ENCODE results near the gene TEAD2.

DNA sequence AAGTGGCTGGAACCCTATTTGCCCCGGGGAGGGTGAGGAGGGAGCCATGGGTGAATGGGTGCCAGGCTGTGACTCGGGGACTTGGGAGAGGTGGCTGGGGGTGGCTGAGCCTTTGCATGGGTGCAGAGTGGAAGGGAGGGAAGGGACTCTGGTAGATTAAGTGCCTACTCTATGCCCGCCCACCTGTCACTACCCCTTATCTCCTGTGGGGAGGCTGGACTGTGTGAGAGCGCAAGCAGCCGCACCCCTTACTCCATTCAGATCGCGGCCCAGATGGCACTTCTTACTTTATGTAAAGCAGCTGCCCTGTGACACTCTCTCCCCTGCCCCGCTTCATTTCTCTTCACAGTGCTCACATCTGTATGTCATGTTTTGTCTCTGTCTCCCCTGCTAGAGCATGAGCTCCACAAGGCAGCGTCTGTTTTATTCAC lies 28.7 kb upstream of the TEAD2 start:
- TF ChIP-seq, protein P1, sequence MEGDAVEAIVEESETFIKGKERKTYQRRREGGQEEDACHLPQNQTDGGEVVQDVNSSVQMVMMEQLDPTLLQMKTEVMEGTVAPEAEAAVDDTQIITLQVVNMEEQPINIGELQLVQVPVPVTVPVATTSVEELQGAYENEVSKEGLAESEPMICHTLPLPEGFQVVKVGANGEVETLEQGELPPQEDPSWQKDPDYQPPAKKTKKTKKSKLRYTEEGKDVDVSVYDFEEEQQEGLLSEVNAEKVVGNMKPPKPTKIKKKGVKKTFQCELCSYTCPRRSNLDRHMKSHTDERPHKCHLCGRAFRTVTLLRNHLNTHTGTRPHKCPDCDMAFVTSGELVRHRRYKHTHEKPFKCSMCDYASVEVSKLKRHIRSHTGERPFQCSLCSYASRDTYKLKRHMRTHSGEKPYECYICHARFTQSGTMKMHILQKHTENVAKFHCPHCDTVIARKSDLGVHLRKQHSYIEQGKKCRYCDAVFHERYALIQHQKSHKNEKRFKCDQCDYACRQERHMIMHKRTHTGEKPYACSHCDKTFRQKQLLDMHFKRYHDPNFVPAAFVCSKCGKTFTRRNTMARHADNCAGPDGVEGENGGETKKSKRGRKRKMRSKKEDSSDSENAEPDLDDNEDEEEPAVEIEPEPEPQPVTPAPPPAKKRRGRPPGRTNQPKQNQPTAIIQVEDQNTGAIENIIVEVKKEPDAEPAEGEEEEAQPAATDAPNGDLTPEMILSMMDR (IDR thresholded peaks at IDR 0.05): no peak
- no peak for TF ChIP-seq POLR2A (IDR thresholded peaks at IDR 0.05)

Data from lower leg skin (tissue), 3 donors.